ENCODE data around the gene CLGN.
"Not testable (repeated sequence)": the region's sequence is repeated elsewhere in the genome, so short reads cannot be mapped to it uniquely, and the experiment has no call there.

CLGN gene, protein sequence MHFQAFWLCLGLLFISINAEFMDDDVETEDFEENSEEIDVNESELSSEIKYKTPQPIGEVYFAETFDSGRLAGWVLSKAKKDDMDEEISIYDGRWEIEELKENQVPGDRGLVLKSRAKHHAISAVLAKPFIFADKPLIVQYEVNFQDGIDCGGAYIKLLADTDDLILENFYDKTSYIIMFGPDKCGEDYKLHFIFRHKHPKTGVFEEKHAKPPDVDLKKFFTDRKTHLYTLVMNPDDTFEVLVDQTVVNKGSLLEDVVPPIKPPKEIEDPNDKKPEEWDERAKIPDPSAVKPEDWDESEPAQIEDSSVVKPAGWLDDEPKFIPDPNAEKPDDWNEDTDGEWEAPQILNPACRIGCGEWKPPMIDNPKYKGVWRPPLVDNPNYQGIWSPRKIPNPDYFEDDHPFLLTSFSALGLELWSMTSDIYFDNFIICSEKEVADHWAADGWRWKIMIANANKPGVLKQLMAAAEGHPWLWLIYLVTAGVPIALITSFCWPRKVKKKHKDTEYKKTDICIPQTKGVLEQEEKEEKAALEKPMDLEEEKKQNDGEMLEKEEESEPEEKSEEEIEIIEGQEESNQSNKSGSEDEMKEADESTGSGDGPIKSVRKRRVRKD

DNA sequence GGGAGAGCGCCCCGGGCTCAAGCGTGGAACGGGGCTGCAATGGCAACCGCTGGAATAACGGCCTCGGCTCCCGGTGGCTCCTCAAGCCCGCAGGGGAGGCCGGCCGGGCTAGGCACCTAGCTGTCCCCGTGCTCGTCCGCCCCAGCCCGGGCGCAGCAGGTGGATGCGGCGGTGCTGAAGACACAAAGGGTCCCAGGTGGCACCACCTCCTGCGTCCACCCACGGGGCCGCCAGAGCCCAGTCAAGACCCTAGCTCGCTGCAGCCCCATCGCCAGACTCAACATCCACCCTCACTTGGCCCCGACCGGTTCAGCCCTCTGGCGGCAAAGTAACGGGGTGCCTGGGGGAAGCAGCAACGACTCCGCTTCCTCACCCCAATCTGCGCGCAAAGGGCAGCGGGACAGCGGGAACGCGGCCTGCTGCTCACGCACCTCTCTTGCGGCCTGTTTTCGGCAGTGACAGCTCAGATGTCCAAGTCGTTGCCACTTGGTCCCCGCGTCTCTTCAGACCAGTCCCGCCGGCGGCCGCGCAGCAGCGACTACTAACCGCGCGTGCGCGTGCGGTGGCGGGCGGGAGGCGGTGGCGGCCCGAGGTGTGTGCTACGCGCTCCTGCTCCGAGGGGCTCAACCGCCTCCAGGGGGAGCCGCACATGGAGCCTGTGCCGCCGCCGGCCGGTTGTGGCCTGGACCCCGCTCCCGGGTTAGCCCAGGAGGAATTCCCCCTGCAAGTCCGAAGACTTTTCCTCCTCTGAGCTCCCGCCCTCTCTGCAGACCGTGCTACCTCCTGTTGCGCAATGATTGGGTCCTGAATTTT, at the start of gene CLGN:
Gene CLGN (minus strand): TSS at position 543 of the 813 bp plus-strand sequence. CDS start 14,570 bp downstream, outside the sequence.
- DNase-seq, result peak; percentile 63

DNA sequence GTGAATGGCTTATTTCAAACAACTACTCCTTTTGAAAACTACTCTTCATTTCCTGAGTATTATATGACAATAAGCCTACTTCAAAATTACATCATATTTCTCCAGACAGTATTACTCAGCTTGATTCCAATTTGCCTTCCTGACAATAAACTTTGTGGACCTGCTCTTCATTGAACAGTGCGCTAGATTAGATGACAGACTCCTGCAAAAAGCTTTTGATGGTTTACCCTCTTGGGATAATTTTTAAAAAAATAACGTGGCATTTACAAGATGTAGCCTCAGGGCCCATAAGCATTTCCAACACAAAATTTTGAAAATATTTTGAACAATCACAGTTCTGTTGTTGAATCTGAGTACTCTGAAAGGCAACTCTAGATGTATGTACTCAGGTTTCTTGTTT, 44.7 kb upstream of the CLGN start:
- no peak for DNase-seq

DNA sequence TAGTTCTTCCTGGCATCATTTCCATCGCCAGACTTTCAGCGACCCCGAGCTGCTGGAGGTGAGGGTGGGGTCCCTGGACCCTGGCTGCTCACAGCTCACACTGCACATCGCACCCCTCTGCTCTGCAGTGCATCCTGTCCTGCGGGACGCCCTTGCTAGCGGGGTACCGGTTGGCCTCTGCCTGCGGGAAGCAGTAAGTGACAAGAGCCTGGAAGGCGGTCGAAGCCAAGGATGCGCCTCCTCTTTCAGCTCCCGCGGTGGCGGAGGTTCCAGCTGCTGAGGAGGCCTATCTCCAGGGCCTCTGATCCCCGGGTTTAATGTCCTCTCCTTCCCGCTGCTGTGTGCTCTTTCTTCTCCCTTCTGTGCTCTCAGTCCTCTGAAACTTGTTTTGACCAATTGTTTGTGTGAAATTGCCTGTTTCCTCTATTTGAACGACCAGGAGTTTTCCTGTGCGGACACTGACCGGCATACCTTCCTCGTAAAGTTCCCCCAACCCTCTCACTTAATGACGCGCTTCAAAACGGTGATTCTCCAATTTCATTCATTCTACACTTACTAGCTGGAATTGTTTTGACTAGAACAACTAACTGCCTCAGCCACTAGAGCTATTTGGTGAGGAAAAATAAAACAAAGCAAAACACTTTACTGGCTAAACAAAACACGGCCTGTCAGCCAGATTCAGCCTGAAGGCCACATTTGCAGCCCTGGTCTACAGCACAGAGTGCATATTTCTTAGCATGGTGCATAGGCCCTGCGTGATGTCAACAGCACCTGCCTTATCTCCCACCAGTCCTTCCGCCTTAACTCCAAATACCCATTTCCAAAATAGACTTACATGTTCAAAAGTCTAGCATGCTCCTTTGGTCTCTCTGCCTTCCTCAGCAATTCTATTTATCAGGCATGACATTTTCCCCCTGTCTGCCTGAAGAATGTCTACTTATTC, 42.6 kb upstream of the CLGN start:
- DNase-seq, result no peak

DNA sequence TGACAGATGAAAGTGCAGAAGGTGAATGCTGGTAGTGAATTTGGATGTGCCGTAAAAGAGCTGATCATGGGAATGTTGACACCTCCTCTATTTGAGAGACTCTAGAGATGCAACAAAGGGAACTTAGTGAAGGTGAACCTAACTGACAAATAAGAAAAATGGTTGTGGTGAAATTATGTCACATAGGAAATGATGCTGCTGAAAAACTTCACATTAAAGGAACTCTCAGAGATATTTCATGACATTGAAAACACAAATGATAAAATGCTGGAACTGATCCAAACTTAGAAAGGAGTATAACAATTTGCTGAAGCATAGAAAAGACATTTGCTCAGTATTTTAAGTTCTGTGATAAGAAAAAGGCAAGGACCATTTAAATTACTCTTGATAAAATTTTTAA, 38.7 kb upstream of the CLGN start:
- DNase-seq, result no peak

DNA sequence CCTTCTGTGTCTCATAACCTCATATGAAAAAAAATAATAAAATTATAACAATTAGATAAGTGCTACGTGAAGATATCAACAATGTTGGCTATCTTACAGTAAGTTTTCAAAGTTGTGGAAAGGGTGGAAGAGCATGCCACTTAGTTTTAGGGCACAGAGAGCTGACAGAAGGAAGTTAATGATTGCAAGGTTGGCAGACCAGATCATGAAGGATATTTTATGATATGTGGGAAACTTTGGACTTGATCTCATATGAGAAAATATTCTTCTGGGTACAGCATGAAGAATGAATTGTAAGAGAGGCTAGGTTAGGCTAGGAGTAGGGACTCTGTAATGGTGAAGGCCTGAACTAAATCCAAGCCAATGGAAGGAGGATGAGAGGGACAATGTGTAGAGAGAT, 36.2 kb upstream of the CLGN start:
- no peak for DNase-seq

DNA sequence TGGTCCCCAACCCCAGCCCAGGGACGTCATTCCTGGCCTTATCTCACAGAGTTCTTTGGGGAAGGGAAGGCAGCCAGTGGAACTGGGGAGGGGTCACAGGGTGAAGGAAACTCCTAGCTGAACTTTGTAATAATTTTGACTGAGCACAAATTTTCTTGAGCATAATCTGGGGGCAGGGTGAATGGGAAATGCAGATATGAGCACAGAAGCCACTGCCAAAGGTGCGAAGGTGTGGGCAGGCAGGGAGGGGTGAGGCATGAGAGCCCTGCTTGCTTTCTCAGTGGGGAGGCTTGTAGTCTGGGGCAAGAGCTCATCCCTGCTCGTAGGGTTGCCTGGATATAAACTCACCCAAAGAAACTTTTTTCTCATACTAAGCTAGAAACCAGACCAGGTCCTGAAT, 35.7 kb upstream of the CLGN start:
- no peak for DNase-seq

DNA sequence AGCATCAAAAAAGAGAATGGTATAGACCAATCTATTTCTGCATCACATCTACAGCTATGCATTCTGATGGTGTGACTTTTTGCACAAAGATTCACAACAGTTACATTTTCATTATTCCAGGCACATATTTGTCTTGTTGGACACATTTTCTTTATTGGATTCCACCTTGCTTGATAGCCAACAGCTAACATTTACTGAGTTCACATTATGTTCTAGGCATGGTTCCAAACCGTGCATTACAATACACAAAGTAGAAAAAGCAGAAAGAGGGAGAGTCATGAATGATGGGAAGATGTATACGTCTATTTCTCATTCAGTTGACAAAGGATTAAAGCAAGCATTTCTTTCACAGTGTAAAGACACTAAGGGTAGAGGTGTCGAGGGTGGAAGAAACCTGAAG, 22.9 kb upstream of the CLGN start:
- DNase-seq, result no peak

DNA sequence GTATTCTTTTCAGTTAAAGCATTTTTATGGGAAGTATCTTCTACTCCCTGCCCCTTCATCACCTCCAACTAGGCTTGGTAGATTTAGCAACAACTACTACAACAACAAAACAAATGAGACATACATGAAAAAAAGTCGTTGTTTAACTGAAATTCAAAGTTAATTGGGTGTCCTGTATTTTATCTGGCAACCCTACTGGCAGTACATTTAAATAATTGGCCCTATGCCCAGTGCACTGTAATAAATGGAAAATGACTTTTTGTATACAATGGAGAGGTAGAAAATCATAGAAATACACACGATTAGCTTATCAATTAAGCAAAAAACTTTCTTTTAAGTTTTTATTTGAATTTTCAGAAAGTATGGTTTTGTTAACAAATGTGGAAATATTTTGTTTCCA, 21.4 kb upstream of the CLGN start:
- no peak for DNase-seq

DNA sequence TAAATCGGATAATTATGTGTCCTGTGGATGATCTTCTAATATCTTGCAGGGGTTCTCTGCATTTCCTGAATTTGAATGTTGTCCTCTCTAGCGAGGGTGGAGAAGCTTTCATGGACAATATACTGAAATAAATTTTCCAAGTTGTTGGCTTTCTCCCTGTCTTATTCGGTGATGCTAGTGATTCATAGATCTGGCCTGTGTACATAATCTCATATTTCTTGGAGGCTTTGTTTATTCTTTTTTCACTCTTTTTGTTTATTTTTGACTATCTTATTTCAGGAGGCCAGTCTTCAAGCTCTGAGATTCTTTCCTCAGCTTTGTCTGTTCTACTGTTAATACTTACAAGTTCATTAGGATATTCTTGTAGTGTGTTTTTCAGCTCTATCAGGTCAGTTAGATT, 20.7 kb upstream of the CLGN start:
- no peak for DNase-seq

DNA sequence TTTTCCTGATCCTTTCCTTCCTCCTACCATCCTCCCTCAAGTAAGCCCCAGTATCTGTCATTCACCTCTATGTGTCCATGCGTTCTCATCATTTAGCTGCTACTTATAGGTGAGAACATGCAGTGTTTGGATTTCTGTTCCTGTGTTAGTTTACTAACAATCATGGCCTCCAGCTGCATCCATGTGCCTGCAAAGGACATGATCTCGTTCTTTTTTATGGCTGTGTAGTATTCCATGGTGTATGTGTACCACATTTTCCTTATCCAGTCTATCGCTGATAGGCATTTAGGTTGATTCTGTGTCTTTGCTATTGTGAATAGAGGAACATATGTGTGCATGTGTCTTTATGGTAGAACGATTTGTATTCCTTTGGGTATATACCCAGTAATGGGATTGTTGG, 16.9 kb upstream of the CLGN start:
- not testable (repeated sequence) for DNase-seq

DNA sequence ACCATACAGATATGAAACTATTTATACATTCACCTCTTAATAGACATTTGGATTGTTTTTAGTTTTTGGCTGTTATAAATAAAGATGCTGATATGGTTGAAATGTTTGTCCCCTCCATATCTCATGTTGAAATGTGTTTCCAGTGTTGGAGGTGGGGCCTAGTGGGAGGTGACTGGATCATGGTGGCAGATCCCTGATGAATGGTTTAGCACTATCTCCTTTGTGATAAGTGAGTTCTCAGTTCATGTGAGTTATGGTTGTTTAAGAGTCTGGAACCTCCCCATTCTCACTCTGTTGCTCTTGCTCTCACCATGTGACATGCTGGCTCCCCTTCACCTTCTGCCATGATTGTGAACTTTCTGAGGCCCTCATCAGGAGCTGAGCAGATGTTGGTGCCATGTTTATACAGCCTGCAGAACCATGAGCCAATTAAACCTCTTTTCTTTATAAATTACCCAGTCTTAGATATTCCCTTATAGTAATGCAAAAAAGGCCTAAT, 12.2 kb upstream of the CLGN start:
- no peak for DNase-seq

DNA sequence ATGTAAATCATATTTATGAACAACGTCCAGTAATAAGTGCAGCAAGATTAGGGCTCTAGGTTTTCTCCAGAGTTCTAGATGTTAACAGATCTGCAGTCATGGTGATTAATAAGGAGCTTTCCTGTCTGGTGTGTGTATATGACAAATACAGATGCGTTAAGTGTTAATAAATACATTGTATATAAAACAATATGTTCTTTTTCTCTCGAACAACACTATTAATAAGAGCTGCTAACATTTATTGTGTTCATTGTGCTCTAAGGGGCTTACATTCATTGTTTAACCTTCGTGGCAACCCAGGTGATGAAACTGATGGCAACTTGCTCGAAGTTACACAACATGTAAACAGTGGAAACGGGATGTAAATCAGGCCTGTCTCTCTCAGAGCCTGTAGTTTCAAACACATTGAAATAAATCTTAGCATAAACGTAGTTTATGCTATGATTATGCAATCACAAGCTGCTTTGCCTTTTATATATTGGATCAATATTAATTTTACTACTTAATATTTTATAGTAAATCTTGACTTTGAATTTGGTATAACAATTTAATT, 547 bp upstream of the CLGN start:
- DNase-seq, result no peak

DNA sequence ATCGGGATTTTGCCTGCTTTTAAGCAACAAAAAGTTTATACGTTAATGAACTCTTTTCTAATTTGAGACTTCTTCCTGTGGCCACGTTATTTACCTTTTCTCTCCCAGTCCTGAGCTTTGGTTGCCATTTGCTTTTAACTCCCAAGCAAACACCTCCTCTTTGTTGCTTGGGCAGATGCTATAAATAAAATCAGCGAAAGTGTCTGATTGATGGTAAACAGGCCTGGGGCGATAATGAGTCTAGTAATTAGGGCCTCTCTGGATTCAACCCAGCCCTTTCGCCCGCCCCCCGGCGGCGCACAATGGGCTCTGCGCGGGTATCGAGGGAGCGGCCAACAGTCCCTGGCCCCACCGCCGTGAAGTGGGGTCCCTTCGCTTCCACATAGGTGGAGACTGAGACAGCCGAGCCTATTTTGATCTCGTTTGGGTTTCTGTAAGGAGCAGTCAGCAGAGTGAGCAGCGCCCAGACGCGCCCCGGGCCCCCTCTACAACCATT, 790 bp downstream of the CLGN start:
- peak; percentile 7 for DNase-seq

DNA sequence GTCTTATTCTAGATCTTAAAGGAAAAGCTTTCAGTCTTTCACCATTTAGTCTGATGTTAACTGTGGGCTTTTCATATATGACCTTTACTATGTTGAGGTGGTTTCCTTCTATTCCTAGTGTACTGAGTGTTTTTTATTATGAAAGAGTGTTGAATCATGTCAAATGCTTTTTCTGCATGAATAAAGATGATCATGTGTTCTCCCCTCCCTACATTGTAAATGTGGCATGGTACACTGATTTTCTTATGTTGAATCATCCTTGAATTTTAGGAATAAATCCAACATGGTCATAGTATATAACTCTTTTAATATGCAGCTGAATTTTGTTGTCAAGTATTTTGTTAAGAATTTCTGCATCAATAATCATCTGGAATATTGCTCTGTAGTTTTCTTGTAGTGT, 4.3 kb downstream of the CLGN start:
- DNase-seq, result no peak

DNA sequence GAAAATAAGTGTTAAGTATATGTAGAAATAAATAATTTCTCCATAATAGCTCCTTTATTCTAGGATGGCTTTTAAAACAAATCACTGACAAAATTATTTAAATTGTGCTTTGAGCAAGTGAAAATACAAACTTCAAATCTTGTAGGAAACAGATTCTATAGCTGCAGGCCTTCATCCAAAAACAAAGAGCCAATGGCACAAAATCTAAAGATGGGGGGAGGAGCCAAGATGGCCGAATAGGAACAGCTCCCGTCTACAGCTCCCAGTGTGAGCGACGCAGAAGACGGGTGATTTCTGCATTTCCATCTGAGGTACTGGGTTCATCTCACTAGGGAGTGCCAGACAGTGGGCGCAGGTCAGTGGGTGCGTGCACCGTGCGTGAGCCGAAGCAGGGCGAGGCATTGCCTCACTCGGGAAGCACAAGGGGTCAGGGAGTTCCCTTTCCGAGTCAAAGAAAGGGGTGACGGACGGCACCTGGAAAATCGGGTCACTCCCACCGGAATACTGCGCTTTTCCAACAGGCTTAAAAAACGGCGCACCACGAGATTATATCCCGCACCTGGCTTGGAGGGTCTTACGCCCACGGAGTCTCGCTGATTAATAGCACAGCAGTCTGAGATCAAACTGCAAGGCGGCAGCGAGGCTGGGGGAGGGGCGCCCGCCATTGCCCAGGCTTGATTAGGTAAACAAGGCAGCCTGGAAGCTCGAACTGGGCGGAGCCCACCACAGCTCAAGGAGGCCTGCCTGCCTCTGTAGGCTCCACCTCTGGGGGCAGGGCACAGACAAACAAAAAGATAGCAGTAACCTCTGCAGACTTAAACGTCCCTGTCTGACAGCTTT, 14.1 kb downstream of the CLGN start:
- DNase-seq, result not testable (repeated sequence)

DNA sequence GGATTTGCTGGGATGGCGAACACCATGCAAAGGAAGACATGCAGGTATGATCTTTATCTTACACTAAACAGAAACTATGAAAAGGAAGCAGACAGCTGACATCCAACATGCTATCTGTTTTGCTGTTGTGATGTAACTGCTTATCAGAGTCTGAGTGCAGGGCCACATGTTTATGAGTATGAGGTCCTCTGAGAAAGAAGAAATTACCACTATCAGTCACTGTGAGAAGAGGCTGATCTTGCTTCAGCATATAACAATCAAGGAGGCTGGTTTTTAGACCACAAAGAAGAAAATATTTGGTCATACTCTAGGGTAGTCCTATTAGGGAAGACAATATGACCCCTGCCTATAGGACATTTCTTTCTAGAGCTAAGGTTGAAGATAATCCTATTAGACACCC, 18.5 kb downstream of the CLGN start:
- peak; percentile 0 for DNase-seq

DNA sequence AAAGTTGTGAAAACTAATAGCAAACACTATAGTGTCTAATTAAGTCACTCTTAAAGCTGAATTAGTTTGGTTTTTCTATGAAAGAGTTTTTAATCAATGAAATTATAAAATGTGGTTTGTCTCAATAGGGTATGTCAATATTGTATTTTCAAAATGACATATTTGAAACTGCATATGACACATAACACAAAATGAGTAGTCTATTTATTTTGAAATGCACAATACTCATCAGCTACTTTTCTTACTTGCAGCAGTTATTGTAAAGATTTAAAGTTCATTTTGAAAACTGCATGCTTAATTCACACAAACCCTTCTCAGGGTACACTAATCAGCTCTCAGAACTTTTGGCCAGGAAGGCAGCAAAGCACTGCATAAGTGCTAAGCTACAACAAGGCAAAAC, 21.2 kb downstream of the CLGN start:
- DNase-seq, result peak; percentile 22

DNA sequence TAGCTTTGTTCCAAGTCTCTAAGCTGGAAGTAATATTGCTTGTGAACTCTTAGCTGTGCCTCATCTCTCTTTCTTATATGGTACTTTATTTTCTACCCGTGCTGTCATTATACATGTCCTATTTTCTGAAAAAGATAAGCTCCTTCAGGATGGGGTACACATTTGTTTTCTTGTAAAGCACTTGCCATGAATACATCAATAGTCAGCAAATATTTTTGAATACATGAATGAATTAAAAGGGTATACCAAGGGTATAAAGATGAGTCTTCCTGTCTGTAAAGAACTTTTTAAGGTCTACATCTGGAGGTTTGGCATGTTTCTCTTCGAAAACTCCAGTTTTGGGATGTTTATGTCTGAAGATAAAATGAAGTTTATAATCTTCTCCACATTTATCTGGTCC, 27.3 kb downstream of the CLGN start:
- no peak for DNase-seq

DNA sequence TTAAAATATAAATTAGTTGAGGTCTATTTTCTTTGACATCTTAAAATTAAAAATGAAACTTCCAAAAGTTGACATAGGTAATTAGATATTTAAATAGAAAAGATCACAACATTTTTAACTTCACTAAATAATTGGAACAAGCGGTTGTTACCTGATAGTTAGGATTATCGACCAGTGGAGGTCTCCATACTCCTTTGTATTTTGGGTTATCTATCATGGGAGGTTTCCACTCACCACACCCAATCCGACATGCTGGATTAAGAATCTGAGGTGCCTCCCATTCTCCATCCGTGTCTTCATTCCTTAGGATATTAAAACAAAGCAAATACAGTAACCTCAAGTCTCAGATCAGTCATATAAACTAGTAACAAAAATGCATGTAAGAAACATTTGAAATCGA, 31.8 kb downstream of the CLGN start:
- DNase-seq, result no peak

DNA sequence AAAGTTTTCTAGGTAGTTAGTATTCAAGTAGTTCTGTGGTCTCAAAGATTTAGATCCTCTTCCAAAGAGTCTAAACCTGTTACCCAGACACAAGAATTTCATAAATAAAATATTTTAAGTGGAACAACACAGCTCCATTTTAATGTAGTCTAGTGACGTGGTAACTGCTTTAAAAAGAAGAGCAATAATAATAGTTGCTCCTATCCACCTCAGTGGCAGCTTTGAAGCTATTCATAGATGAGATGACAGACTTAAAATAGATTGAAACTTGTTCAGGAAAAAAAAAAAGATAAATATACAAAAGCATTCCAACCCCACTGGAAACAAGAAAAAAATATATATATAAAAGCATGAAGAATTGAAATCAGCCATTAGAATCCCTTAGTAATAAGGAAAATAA, 39.4 kb downstream of the CLGN start:
- DNase-seq, result no peak

DNA sequence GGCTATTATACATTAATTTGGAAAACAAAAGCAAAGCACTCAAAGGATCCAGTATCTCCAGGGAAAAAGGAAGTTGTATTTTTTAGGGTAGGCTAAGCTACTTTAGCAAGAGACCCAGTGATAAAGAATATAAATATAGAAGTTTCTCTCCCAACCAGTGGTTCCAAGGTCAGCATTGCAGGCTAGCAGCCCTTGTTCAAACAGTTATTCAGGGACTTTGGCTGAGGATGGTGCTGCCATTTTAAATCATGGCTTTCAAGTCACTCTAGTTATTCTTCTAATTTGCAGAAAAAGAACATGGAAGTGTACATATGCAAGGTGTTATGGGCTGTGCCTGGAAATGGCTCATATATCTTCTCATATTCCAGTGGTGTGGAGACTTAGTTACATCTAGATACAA, 44.7 kb downstream of the CLGN start:
- DNase-seq, result no peak

Data from activated CD4-positive, alpha-beta T cell treated with anti-CD3 and anti-CD28 coated beads, Interleukin-2, Interleukin-6, amounts not matched to agents 100 ng/mL and 50 ng/mL, durations not matched to agents 16 hours and 8 hours (primary cell).